Daoy (cell line): Measurements from ENCODE around the gene RAPGEF5. TPM values are rescaled to one million over a fixed set of nuclear protein-coding genes. Genes with fewer than 3 reads are reported as not detected.

Experiments used
- DNase-seq: peaks from one replicate; pipeline ENCODE4 v3.0.0-alpha.2; 2015; ENCODE audit warnings: low read depth
- total RNA-seq: library from RNA; depleted of rRNA; stranded (reverse); fragments of >200 nt; shearing (Covaris generic); gene quantifications from 2 replicates; pipeline ENCODE4 v1.2.3, GENCODE V29; 2014

RAPGEF5 gene
- total RNA-seq, 1 experiment from 2014 or later: 1.8 TPM

- peak; percentile 76 for DNase-seq
Observed at GRCh38 chr7:22350466-22351328, 6.3 kb downstream of the RAPGEF5 start.

GRCh38 chr7:22348379-22348778 is 8.6 kb downstream of the RAPGEF5 start:
- peak; percentile 35 for DNase-seq

GRCh38 chr7:22346383-22347107 is 10.4 kb downstream of the RAPGEF5 start:
- no peak for DNase-seq

- no peak for DNase-seq
Observed at GRCh38 chr7:22344655-22345054, 12.3 kb downstream of the RAPGEF5 start.

GRCh38 chr7:22343612-22344011 is 13.3 kb downstream of the RAPGEF5 start:
- no peak for DNase-seq

- DNase-seq: no peak
Observed at GRCh38 chr7:22343071-22343470, 13.9 kb downstream of the RAPGEF5 start.

- DNase-seq: no peak
Observed at GRCh38 chr7:22339725-22340390, 17.1 kb downstream of the RAPGEF5 start.

GRCh38 chr7:22338877-22339276 is 18.1 kb downstream of the RAPGEF5 start:
- no peak for DNase-seq

GRCh38 chr7:22338411-22338810 is 18.5 kb downstream of the RAPGEF5 start:
- DNase-seq: no peak

- DNase-seq: no peak
Observed at GRCh38 chr7:22333680-22334141, 23.2 kb downstream of the RAPGEF5 start.

GRCh38 chr7:22332461-22332870 is 24.5 kb downstream of the RAPGEF5 start:
- no peak for DNase-seq

- DNase-seq: no peak
Observed at GRCh38 chr7:22331704-22332103, 25.2 kb downstream of the RAPGEF5 start.

GRCh38 chr7:22330903-22331302 is 26.1 kb downstream of the RAPGEF5 start:
- no peak for DNase-seq

GRCh38 chr7:22329816-22330524 is 27.0 kb downstream of the RAPGEF5 start:
- DNase-seq: no peak

- no peak for DNase-seq
Observed at GRCh38 chr7:22326181-22326580, 30.8 kb downstream of the RAPGEF5 start.

- DNase-seq: no peak
Observed at GRCh38 chr7:22325671-22326070, 31.3 kb downstream of the RAPGEF5 start.

GRCh38 chr7:22323714-22324113 is 33.2 kb downstream of the RAPGEF5 start:
- DNase-seq: no peak

GRCh38 chr7:22320416-22320815 is 36.5 kb downstream of the RAPGEF5 start:
- no peak for DNase-seq

- no peak for DNase-seq
Observed at GRCh38 chr7:22319424-22320403, 37.2 kb downstream of the RAPGEF5 start.

- DNase-seq: no peak
Observed at GRCh38 chr7:22318376-22318775, 38.6 kb downstream of the RAPGEF5 start.
